Activated CD4-positive, alpha-beta T cell treated with anti-CD3 and anti-CD28 coated beads, Interleukin-2, amount 50 U/mL, for 4 hours (primary cell): Measurements from ENCODE around the gene CWH43.
"Not testable (repeated sequence)": the region's sequence is repeated elsewhere in the genome, so short reads cannot be mapped to it uniquely, and the experiment has no call there.

Experiments used
- DNase-seq, 2 experiments: peaks; one replicate each; pipeline ENCODE4 v3.0.0-alpha.2; 2020

CWH43 gene

DNA sequence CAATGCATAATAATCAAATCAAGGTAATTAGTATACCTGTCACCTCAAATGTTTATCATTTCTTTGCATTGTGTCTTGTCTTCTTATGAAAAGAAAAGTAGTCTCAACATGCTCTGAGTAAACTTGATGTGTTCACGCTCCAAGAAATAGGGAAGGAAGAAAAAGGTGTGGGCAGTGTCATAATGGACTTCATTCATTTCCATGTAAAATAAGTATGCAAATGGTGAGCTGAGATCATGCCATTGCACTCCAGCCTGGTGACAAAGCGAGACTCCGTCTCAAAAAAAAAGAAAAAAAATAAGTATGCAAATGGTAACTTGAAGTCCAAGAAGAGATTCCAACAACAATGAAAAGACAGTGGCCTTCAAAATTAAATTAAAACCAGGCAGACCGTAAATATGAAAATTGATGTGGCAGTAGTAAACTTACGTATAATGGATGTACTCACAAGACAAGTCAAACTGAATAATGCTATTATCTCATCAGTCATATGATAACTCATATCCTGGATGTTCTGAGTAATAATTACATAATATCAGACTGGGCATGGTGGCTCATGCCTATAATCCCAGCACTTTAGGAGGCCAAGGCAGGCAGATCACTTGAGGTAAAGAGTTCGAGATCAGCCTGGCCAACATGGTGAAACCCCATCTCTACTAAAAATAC lies 6.0 kb upstream of the CWH43 start:
- no peak for DNase-seq

DNA sequence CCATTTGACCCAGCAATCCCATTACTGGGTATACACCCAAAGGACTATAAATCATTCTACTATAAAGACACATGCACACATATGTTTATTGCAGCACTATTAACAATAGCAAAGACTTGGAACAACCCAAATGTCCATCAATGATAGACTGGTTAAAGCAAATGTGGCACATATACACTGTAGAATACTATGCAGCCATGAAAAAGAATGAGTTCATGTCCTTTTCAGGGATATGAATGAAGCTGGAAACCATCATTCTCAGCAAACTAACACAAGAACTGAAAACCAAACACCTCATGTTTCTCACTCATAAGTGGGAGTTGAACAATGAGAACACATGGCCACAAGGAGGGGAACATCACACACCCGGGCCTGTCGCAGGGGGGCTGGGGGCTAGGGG lies 2.1 kb upstream of the CWH43 start:
- not testable (repeated sequence) for DNase-seq

DNA sequence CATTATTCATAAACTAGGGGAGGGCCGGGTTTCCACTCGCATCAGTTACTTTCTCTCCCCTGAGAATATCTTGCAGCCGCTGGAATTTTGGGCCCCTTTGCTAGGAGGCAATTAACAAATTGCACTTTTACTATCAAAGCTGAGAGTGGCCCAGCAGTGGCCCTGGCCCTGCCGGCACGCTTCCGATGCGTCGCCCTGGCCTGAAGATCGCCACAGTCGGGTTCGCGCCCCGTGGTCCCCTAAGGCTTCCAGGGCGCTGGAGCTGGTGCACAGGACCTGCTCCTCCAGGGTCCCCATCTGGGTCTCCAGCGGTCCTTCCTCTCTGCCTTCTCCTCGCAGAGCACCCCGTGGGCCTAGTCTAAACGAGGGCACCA lies 486 bp upstream of the CWH43 start:
- no peak for DNase-seq

DNA sequence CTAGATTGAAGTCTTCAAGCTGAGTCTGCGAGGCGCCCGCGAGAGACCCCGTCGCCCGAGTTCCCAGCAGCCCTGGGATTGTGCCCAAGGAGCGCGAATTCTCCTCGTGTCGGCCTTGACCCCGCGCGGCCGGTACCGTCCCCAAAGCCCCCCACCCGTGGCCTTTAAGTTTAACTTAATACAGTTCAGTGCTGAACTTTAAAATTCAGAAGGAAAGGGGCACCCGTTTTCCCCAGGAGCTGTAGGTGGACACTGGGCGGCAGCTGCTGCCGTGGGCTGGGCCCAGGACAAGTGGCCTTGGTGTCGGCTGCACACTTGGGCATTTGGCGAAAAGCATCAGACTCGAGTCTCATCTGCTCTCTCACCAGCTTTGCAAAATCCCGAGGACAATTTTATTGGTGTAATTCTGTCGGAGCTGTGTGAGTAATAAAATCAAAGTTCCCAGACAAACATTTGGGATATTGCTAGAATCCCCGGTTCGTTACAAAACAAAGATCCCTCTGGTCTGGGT lies 634 bp downstream of the CWH43 start:
- no peak for DNase-seq

DNA sequence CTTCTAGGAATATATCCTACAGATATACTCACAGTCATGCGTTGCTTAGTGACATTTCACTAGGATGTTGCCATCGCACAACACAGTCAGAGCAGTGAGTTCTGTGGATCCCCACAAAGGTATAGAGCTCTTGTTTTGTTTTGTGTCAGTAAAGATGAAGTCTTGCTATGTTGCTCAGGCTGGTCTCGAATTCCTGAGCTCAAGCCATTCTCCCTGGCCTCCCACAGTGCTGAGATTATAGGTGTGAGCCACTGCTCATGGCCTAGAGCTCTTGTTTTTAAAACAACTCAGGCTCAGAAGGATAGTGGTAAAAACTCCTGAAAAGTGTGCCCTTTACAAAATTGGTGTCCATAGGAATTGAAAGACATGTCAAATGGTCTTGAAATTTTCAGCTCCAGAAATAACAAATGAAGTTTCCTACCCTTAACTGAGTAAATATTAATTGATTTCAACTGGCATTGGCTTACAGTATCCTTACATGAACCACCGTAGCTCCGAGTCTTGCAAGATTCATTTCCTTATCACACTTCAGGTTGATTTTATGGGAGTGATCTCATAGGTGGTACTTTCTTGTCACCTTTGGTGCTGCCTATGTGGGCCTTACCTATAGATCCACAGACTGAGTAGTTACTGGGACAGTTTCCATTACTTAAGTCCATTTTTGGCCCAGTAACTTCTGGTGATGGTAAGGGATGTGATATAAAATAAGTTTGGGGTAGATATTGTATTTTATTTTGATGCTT lies 3.6 kb downstream of the CWH43 start:
- no peak for DNase-seq

DNA sequence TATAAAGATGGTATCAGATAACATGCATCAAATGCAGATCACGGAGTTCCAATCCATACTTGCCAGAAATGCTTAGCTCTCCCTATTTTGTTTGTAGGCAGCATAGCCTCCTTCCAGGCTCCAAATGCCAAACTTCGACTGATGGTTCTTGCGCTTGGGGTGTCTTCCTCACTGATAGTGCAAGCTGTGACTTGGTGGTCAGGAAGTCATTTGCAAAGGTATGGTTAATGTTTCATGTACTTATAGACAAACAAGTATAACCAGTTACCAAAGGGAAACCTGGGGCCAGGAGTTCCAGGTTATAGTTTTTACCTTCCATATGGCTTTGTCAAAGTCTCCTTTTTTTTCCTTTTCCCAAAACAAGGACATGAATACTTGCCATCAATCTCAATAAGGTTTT lies 5.3 kb downstream of the CWH43 start:
- no peak for DNase-seq

DNA sequence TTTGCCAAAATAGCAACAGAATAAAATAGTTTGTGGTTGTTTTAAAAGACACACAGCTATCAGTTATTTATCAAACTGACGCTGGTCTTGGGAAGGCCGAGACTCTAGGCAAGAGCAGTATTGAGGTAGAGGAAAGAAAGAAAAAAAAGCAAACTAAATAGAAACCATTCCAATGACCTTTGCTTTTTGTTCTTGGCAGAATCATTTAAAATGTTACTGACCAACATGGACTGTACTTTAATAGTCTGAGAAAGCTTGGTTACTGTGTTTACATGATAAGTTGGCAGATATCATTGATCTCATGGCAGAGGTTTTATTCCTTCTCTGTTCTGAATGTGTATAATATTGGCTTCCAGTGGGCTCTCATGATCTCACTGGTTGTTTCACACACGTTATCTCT lies 11.9 kb downstream of the CWH43 start:
- DNase-seq, result no peak

DNA sequence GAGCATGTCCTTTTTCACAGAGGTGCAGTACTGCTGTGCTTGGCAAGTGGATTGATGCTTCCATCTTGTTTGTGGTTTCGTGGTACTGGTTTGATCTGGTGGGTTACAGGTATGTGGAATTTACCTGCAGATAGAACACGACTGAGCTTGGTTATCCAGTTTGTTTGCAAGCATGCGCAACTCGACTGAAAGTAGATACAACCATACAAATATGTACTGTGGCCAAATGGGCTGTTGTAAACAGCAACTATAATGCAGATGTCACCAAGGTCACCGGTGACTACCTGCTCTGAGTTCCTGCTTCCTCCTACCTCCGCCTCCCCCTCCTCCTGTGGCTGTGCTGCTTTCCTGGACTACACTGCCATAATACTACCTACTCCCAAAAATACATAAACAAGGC lies 12.4 kb downstream of the CWH43 start:
- DNase-seq, result no peak

DNA sequence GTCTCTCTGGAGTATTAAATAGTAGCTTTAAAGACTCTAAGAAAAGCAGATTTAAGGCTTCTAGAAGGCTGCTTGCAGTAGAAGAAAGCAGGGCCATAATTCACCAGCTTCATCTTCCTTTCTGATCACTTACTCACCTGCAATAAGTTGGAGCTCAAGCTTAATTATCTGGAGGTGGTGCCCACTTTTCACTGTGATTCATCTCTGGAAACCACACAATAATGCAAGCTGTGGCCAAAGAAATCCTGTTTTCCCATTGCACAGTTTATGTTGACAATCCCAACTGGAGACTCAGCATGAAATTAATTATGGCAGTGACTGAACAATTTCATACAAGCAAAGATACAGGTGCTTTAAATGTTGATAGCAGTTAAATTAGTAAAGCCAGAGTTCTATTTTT lies 14.7 kb downstream of the CWH43 start:
- DNase-seq, result no peak

DNA sequence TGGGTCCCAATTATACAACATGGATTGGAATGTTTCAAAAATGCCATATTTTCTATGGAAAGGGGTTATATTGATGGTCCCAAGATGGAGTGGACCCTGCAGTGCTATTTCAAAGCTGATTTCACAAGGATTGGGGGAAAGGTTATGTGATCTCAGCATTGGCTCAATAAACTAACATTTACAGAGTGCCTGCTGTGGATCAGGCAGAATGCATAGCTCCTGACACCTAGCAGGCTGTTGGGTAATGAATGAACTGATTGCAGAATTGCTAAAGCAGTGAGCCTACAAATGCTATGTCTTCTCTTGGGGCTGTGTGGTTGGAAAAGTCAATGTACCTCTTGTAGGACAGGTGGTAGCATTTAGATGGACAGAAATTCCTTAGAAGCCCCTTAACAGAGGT lies 16.9 kb downstream of the CWH43 start:
- DNase-seq, result no peak

DNA sequence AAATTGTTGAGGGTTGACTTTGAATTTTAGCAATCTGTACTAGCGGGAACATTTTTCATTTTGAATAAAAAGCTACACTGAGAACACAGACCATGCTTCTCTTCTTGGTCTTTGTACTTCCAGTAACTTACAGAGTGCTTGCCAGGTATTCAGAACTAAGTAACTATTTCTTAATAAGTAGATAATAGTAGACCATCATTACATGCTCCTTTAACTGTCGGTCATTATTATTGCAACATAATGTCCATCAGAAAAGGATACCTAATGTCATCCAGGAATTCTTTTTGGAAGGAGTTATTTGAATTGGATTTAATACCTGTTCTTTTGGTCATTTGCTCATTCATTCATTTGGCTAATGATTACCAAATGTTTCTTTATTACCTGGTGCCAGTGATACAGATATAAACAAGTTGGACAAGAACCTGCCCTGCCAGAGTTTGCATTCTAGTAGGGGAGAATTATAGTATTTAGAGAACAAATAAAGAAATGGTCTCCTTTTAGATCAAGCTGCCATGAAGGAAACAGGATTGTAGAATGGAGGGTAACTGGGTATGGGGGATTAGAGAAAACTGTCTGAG lies 32.7 kb downstream of the CWH43 start:
- no peak for DNase-seq

DNA sequence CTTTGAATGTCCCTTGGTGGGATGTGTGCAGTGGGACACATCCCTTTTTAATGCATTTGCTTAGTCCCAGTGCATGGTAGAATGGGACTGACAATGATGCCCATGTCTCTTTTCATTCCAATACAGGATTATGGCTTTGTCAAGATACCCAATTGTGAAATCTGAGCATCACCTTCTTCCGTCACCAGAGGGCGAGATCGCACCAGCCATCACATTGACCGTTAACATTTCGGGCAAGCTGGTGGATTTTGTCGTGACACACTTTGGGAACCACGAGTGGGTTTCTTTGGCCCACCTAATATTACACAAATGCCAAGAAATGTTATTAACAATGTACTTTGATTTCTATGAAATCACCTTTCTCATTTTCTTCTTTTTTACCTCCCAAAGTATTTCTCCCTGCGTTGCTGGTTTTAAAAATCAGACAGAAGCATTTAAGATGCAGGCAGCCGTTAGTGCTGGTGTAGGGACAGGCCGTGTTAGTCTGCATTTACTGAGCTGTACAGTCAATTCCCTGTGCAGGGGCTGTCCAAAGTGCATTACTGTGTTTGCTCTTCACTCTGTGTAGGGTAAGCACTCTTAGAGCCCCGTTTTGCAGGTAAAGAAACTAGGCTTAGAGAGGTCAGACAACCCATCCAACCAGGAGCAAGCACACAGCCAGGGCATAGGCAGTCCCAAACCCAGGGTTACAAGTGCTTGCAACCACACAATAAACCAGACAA lies 46.5 kb downstream of the CWH43 start:
- no peak for DNase-seq

DNA sequence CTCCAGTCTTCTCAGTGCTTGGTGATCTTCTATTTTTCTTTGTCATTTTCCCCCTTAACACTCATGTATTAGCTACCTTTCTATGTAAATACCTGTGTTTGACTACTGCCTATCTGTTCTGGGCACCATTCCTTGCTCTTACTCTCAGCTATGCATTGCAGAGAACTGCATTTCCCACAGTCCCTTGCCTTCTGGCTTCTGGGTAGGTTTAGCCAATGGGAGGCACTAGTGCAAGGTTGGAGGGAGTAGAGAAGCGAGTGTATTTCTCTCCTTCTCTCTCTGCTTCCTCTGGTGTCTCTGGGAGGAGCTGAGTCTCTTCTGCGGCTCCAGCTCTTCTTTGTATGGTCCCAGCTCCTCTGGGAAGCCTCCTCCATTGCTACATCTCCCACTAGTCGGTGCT lies 50.5 kb downstream of the CWH43 start:
- DNase-seq, result no peak

DNA sequence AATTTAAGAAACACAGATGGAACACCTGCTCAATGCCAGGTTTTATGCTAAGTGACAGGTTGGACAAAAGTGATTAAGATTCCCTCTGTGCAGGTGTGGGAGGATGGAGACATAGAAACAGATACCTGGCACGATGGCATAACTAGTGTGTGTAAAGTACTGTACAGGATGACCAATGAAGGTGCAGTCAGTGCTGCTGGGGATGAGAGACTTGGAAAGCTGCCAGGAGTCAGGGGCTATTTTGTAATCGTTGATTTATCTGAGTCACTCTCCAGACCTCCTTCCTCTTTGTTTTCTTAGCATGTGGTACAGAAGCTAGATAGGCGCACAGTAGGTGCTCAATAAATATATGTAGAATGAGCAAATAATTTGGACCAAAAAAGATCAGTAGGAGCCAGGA lies 58.2 kb downstream of the CWH43 start:
- no peak for DNase-seq

DNA sequence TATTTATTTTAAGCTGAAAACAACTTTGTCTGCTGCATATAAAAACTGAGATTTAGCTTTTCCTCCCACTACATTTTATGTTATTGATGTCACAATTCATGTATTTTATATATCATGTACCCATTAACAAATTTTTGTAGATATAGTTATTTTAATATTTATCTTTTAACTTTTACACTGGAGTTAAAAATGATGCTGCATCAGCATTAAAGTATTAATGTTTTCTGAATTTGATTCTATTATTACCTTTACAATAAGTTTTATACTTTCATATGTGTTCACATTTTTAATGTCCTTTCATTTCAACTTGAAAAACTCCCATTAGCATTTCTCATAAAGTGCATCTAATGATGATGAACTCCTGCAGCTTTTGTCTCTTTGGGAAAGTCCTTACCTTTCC lies 72.2 kb downstream of the CWH43 start:
- DNase-seq, result no peak

DNA sequence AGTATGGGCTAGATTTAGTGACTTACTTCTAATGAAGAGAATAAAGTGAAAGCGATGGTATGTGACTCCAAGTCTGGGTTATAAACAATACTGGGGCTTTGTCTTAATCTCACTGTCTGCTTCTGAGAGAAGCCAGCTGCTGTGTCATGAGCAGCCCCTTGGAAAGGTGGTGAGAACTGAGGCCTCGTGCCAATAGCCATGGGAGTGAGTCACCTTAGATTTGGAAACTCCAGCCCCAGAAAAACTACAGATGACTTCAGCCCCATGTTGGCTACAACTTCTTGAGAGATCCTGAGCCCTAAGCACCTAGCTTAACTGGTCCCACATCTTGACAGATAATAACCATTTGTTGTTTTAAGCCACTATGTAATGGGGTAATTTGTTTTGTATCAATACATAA lies 77.6 kb downstream of the CWH43 start:
- no peak for DNase-seq

DNA sequence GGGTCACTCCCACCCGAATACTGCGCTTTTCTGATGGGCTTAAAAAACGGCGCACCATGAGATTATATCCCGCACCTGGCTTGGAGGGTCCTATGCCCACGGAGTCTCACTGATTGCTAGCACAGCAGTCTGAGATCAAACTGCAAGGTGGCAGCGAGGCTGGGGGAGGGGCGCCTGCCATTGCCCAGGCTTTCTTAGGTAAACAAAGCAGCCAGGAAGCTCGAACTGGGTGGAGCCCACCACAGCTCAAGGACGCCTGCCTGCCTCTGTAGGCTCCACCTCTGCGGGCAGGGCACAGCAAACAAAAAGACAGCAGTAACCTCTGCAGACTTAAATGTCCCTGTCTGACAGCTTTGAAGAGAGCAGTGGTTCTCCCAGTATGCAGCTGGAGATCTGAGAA lies 86.1 kb downstream of the CWH43 start:
- DNase-seq, result not testable (repeated sequence)

DNA sequence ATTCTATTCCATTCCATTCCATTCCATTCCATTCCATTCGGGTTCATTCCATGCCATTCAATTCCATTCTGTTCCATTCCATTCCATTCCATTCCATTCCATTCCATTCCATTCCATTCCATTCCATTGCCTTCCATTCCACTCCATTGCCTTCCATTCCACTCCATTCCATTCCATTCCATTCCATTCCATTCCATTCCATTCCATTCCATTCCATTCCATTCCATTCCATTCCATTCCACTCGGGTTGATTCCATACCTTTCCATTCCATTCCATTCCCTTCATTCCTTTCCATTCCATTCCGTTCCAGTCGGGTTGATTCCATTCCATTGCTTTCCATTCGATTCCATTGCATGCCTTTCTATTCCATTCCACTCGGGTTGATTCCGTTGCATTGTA lies 105.8 kb downstream of the CWH43 start:
- not testable (repeated sequence) for DNase-seq

DNA sequence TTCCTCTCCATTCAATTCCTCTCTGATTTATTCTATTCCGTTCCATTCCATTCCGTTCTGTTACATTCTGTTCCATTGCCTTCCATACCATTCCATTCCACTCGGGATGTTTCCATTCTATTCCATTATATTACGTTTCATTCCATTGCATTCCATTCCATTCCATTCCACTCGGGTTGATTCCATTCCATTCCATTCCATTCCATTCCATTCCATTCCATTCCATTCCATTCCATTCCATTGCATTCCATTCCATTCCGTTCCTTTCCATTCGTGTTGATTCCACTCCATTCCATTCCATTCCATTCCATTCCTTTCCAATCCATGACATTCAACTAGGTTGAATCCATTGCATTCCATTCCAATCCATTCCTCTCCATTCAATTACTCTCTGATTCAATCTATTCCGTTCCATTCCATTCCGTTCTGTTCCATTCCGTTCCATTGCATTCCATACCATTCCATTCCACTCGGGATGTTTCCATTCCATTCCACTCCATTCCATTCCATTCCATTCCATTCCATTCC lies 106.6 kb downstream of the CWH43 start:
- not testable (repeated sequence) for DNase-seq

DNA sequence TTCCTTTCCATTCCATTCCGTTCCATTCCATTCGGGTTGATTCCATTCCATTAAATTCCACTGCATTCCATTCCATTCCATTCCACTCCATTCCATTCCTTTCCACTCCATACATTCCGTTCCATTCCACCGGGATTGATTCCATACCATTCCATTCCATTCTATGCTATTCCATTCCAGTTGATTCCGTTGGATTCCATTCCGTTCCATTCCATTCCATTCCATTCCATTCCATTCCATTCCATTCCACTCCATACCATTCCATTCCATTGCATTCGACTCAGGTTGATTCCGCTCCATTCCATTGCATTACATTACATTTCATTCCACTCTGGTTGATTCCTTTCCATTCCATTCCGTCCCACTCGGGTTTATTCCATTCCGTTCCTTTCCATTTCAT lies 110.1 kb downstream of the CWH43 start:
- not testable (repeated sequence) for DNase-seq

DNA sequence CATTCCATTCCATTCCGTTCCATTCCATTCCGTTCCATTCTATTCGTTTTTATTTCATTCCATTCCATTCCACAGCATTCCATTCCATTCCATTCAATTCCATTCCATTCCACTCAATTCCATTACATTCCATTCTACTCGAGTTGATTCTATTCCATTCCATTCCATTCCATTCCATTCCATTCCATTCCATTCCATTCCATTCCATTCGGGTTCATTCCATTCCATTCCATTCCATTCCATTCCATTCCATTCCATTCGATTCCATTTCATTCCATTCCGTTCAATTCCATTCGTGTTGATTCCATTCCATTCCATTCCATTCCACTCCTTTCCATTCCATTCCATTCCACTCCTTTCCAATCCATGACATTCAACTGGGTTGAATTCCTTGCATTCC lies 110.6 kb downstream of the CWH43 start:
- DNase-seq, result not testable (repeated sequence)

DNA sequence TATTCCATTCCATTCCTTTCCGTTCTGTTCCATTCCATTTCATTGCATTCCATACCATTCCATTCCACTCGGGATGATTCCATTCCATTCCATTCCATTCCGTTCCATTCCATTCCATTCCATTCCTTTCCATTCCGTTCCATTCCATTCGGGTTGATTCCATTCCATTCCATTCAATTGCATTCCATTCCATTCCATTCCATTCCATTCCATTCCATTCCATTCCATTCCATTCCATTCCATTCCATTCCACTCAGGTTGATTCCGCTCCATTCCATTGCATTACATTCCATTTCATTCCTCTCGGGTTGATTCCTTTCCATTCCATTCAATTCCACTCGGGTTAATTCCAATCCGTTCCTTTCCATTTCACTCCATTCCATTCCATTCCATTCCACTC lies 111.0 kb downstream of the CWH43 start:
- DNase-seq, result not testable (repeated sequence)

DNA sequence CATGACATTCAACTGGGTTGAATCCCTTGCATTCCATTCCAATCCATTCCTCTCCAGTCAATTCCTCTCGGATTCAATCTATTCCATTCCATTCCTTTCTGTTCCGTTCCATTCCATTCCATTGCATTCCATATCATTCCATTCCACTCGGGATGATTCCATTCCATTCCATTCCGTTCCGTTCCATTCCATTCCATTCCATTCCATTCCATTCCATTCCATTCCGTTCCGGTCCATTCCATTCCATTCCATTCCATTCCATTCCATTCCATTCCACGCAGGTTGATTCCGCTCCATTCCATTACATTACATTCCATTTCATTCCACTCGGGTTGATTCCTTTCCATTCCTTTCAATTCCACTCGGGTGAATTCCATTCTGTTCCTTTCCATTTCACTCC lies 111.4 kb downstream of the CWH43 start:
- DNase-seq, result not testable (repeated sequence)
